Immature natural killer cell (primary cell): ENCODE results near the gene TMEM158. TPM values are rescaled to one million over a fixed set of nuclear protein-coding genes. Genes with fewer than 3 reads are reported as not detected.

Experiments
- DNase-seq, 3 donors: peaks; one replicate each; pipeline ENCODE4 v3.0.0; 2022; ENCODE audit warnings: mixed read lengths in 1 of 3
- H3K27ac Mint-ChIP-seq, 6 donors: one replicate each; pipeline ENCODE4 v1.8.0; 2020; ENCODE audit warnings: mixed read lengths in 6 of 6, mild to moderate bottlenecking in 5 of 6, inconsistent platforms in 4 of 6, moderate library complexity in 3 of 6
- H3K27me3 Mint-ChIP-seq, 3 donors: one replicate each; pipeline ENCODE4 v1.8.0; 2020 to 2021; ENCODE audit warnings: low read depth in 3 of 3, mild to moderate bottlenecking in 3 of 3, mixed read lengths in 3 of 3, moderate library complexity in 3 of 3, inconsistent platforms in 1 of 3
- H3K36me3 Mint-ChIP-seq, 3 donors: one replicate each; pipeline ENCODE4 v1.8.0; 2020; ENCODE audit warnings: mixed read lengths in 3 of 3, inconsistent platforms in 2 of 3, mild to moderate bottlenecking in 2 of 3
- H3K4me1 Mint-ChIP-seq, 2 donors: one replicate each; pipeline ENCODE4 v1.8.0; 2020; ENCODE audit warnings: inconsistent platforms in 2 of 2, mild to moderate bottlenecking in 2 of 2, mixed read lengths in 2 of 2, moderate library complexity in 1 of 2
- H3K4me3 Mint-ChIP-seq, 5 donors: one replicate each; pipeline ENCODE4 v1.8.0; 2020; ENCODE audit warnings: mild to moderate bottlenecking in 5 of 5, mixed read lengths in 5 of 5, inconsistent platforms in 3 of 5, moderate library complexity in 3 of 5
- H3K9me3 Mint-ChIP-seq, 6 donors: one replicate each; pipeline ENCODE4 v1.8.0; 2020; ENCODE audit warnings: mild to moderate bottlenecking in 6 of 6, mixed read lengths in 6 of 6, inconsistent platforms in 4 of 6, moderate library complexity in 3 of 6
- polyA plus RNA-seq, 3 donors: library from polyadenylated mRNA; unstranded; fragments of 300-500 nt; fragmentation: Illumina TruSeq; gene quantifications; one replicate each; pipeline ENCODE4 v1.2.3, GENCODE V29; 2021

Gene TMEM158
- polyA plus RNA-seq, 3 donors from 2014 or later = not detected

GRCh38 chr3:45204136-45204535 lies 22.0 kb downstream of the TMEM158 start:
- H3K27me3 Mint-ChIP-seq = peaks cover 2 to 6% (median 5%) of the 10 kb centered on the region in 3 donors
- no peak overlapping the region for H3K27ac Mint-ChIP-seq

GRCh38 chr3:45199837-45200648 lies 26.0 kb downstream of the TMEM158 start:
- no peak for DNase-seq
- Mint-ChIP-seq H3K9me3 (no peaks in the 10 kb centered on the region), H3K27ac (no peak overlapping the region), H3K4me3 (no peak overlapping the region), H3K36me3 (no peaks in the 10 kb centered on the region), H3K27me3 (peaks cover 0 to 6% (median 6%) of the 10 kb centered on the region in 3 donors), H3K4me1 (no peaks in the 10 kb centered on the region)

More at GRCh38 chr3:45204136-45204535, 22.0 kb downstream of the TMEM158 start:
- Mint-ChIP-seq H3K4me3 (no peak overlapping the region), H3K4me1 (no peaks in the 10 kb centered on the region), H3K36me3 (no peaks in the 10 kb centered on the region), H3K9me3 (no peaks in the 10 kb centered on the region)
- no peak for DNase-seq

GRCh38 chr3:45198264-45199260 lies 27.5 kb downstream of the TMEM158 start:
- Mint-ChIP-seq H3K4me1 (no peaks in the 10 kb centered on the region), H3K27me3 (peaks cover 0 to 4% (median 4%) of the 10 kb centered on the region in 3 donors), H3K9me3 (no peaks in the 10 kb centered on the region), H3K27ac (no peak overlapping the region), H3K36me3 (no peaks in the 10 kb centered on the region), H3K4me3 (no peak overlapping the region)
- DNase-seq = no peak

GRCh38 chr3:45194791-45195190 lies 31.3 kb downstream of the TMEM158 start:
- no peak overlapping the region for H3K27ac Mint-ChIP-seq
- H3K36me3 Mint-ChIP-seq = no peaks in the 10 kb centered on the region
- peaks cover 4 to 5% (median 5%) of the 10 kb centered on the region in 3 donors for H3K27me3 Mint-ChIP-seq
- no peaks in the 10 kb centered on the region for H3K9me3 Mint-ChIP-seq
- no peak overlapping the region for H3K4me3 Mint-ChIP-seq
- no peak for DNase-seq
- no peaks in the 10 kb centered on the region for H3K4me1 Mint-ChIP-seq

- Mint-ChIP-seq H3K9me3 (no peaks in the 10 kb centered on the region), H3K27ac (no peak overlapping the region), H3K36me3 (no peaks in the 10 kb centered on the region), H3K4me3 (no peak overlapping the region), H3K4me1 (no peaks in the 10 kb centered on the region), H3K27me3 (peaks cover 4 to 7% (median 5%) of the 10 kb centered on the region in 3 donors)
- no peak for DNase-seq
Measured at GRCh38 chr3:45191924-45192417, 34.1 kb downstream of the TMEM158 start.

- Mint-ChIP-seq H3K27ac (no peak overlapping the region), H3K9me3 (no peaks in the 10 kb centered on the region), H3K36me3 (no peaks in the 10 kb centered on the region), H3K27me3 (peaks cover 4 to 7% (median 5%) of the 10 kb centered on the region in 3 donors), H3K4me3 (no peak overlapping the region), H3K4me1 (no peaks in the 10 kb centered on the region)
- no peak for DNase-seq
Measured at GRCh38 chr3:45191424-45191823, 34.7 kb downstream of the TMEM158 start.

- H3K27me3 Mint-ChIP-seq = peaks cover 4 to 8% (median 6%) of the 10 kb centered on the region in 3 donors
- no peak for DNase-seq
- H3K4me1 Mint-ChIP-seq = no peaks in the 10 kb centered on the region
- H3K9me3 Mint-ChIP-seq = no peaks in the 10 kb centered on the region
- no peaks in the 10 kb centered on the region for H3K36me3 Mint-ChIP-seq
- H3K27ac Mint-ChIP-seq = no peak overlapping the region
- H3K4me3 Mint-ChIP-seq = no peak overlapping the region
Measured at GRCh38 chr3:45188719-45189659, 37.1 kb downstream of the TMEM158 start.

- Mint-ChIP-seq H3K4me3 (no peak overlapping the region), H3K4me1 (no peaks in the 10 kb centered on the region), H3K27ac (no peak overlapping the region), H3K36me3 (no peaks in the 10 kb centered on the region), H3K9me3 (no peaks in the 10 kb centered on the region), H3K27me3 (peaks cover 4 to 8% (median 6%) of the 10 kb centered on the region in 3 donors)
- DNase-seq = no peak
Measured at GRCh38 chr3:45187694-45188141, 38.4 kb downstream of the TMEM158 start.

GRCh38 chr3:45186871-45187270 lies 39.2 kb downstream of the TMEM158 start:
- H3K27me3 Mint-ChIP-seq = peaks cover 4 to 8% (median 4%) of the 10 kb centered on the region in 3 donors
- no peaks in the 10 kb centered on the region for H3K36me3 Mint-ChIP-seq
- H3K4me1 Mint-ChIP-seq = no peaks in the 10 kb centered on the region
- no peak for DNase-seq
- H3K9me3 Mint-ChIP-seq = no peaks in the 10 kb centered on the region
- no peak overlapping the region for H3K4me3 Mint-ChIP-seq
- peak overlapping the region in 1 of 6 donors; percentile 38 for H3K27ac Mint-ChIP-seq

GRCh38 chr3:45185461-45185860 lies 40.6 kb downstream of the TMEM158 start:
- no peaks in the 10 kb centered on the region for H3K36me3 Mint-ChIP-seq
- H3K4me1 Mint-ChIP-seq = no peaks in the 10 kb centered on the region
- no peak for DNase-seq
- H3K27ac Mint-ChIP-seq = no peak overlapping the region
- peaks cover 4 to 6% (median 4%) of the 10 kb centered on the region in 3 donors for H3K27me3 Mint-ChIP-seq
- H3K9me3 Mint-ChIP-seq = no peaks in the 10 kb centered on the region
- no peak overlapping the region for H3K4me3 Mint-ChIP-seq

GRCh38 chr3:45185052-45185451 lies 41.0 kb downstream of the TMEM158 start:
- Mint-ChIP-seq H3K4me1 (no peaks in the 10 kb centered on the region), H3K36me3 (no peaks in the 10 kb centered on the region), H3K4me3 (no peak overlapping the region), H3K9me3 (no peaks in the 10 kb centered on the region), H3K27ac (no peak overlapping the region), H3K27me3 (peaks cover 3 to 6% (median 4%) of the 10 kb centered on the region in 3 donors)
- DNase-seq = no peak

GRCh38 chr3:45183872-45184262 lies 42.2 kb downstream of the TMEM158 start:
- Mint-ChIP-seq H3K4me3 (no peak overlapping the region), H3K27ac (no peak overlapping the region), H3K4me1 (no peaks in the 10 kb centered on the region), H3K36me3 (no peaks in the 10 kb centered on the region), H3K27me3 (peaks cover 2 to 6% (median 4%) of the 10 kb centered on the region in 3 donors), H3K9me3 (no peaks in the 10 kb centered on the region)
- no peak for DNase-seq
